NB4 (cell line): Measurements from ENCODE around the gene PAK2.

Source experiments
- POLR2A ChIP-seq: IDR thresholded peaks from 2 replicates; pipeline ENCODE4 v1.6.1; 2011; ENCODE audit warnings: mild to moderate bottlenecking; ENCODE audit not compliant: insufficient read length; ENCODE audit errors: extremely low read depth
- TF ChIP-seq, protein P1 (sequence below): IDR thresholded peaks from one replicate; pipeline ENCODE4 v1.5.1; 2012; ENCODE audit warnings: low read depth, low read length

DNA sequence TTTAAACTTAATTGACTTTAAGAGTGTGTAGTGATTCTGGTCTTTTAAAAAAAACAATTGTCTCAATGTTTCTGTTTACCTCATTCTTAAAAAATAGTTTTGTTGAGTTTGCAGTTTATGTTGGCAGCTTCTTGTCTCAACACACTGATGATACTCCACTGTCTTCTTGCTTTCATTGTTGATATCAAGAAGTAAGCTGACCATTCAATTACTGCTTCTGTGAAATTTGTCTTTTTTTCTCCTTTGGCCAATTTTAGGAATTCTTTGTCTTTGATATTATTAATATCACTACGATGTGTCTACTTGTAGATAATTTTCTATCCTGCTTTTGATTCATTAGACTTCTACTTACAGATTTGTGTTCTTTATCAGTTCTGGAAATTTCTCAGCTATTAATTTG lies 31.4 kb downstream of the PAK2 start:
- no peak for TF ChIP-seq POLR2A
- TF ChIP-seq, protein P1, sequence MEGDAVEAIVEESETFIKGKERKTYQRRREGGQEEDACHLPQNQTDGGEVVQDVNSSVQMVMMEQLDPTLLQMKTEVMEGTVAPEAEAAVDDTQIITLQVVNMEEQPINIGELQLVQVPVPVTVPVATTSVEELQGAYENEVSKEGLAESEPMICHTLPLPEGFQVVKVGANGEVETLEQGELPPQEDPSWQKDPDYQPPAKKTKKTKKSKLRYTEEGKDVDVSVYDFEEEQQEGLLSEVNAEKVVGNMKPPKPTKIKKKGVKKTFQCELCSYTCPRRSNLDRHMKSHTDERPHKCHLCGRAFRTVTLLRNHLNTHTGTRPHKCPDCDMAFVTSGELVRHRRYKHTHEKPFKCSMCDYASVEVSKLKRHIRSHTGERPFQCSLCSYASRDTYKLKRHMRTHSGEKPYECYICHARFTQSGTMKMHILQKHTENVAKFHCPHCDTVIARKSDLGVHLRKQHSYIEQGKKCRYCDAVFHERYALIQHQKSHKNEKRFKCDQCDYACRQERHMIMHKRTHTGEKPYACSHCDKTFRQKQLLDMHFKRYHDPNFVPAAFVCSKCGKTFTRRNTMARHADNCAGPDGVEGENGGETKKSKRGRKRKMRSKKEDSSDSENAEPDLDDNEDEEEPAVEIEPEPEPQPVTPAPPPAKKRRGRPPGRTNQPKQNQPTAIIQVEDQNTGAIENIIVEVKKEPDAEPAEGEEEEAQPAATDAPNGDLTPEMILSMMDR: no peak
